GM23338 (cell line): ENCODE results near the gene UST. TPM values are rescaled to one million over a fixed set of nuclear protein-coding genes. Genes with fewer than 3 reads are reported as not detected.

ENCODE experiments used
- ATAC-seq: fragments of 200-7000 bp; cut with Tn5 transposase; 3 replicates; pipeline ENCODE4 v1.9.1; 2020
- DNase-seq: peaks from one replicate; pipeline ENCODE4 v3.0.0-alpha.2; 2015; ENCODE audit warnings: low spot score
- H2AFZ ChIP-seq: fragments of 200-600 bp; sonication (generic); 2 replicates; pipeline ENCODE4 v1.8.0; 2016; ENCODE audit warnings: antibody characterized with exemption, mild to moderate bottlenecking, moderate library complexity
- H3F3A ChIP-seq: fragments of 200-600 bp; sonication (generic); replicated peaks from 2 replicates; pipeline ENCODE4 v1.8.0; 2017; ENCODE audit warnings: antibody characterized with exemption, mixed run types, low read depth
- H3K27ac ChIP-seq: fragments of 200-600 bp; sonication (generic); 2 replicates; pipeline ENCODE4 v1.6.1; 2016; ENCODE audit warnings: low read depth
- H3K27me3 ChIP-seq: fragments of 200-600 bp; sonication (generic); 2 replicates; pipeline ENCODE4 v1.8.0; 2016; ENCODE audit warnings: mild to moderate bottlenecking, mixed run types, moderate library complexity; ENCODE audit not compliant: insufficient read depth
- H3K36me3 ChIP-seq: fragments of 200-600 bp; sonication (generic); 2 replicates; pipeline ENCODE4 v1.8.0; 2016; ENCODE audit warnings: mild to moderate bottlenecking; ENCODE audit not compliant: insufficient read depth
- H3K4me1 ChIP-seq: fragments of 200-600 bp; sonication (generic); 2 replicates; pipeline ENCODE4 v1.8.0; 2016; ENCODE audit warnings: mild to moderate bottlenecking, moderate library complexity; ENCODE audit not compliant: insufficient read depth
- H3K4me2 ChIP-seq: fragments of 200-600 bp; sonication (generic); 2 replicates; pipeline ENCODE4 v1.7.1; 2017; ENCODE audit warnings: mixed run types
- H3K4me3 ChIP-seq: fragments of 200-600 bp; sonication (generic); 2 replicates; pipeline ENCODE4 v1.6.1; 2016; ENCODE audit warnings: mixed run types
- H3K79me2 ChIP-seq: fragments of 200-600 bp; sonication (generic); replicated peaks from 2 replicates; pipeline ENCODE4 v1.8.0; 2017; ENCODE audit warnings: mild to moderate bottlenecking; ENCODE audit not compliant: insufficient read depth
- H3K9me2 ChIP-seq: fragments of 200-600 bp; sonication (generic); 2 replicates; pipeline ENCODE4 v1.8.0; 2017; ENCODE audit not compliant: insufficient read depth
- H4K20me1 ChIP-seq: fragments of 200-600 bp; sonication (generic); replicated peaks from 2 replicates; pipeline ENCODE4 v1.8.0; 2017; ENCODE audit warnings: mild to moderate bottlenecking; ENCODE audit not compliant: insufficient read depth
- H3K27ac Mint-ChIP-seq: 2 replicates; pipeline ENCODE4 v1.8.0; 2020; ENCODE audit warnings: inconsistent platforms, mild to moderate bottlenecking, moderate library complexity, mixed read lengths
- H3K27me3 Mint-ChIP-seq: 3 replicates; pipeline ENCODE4 v1.8.0; 2022; ENCODE audit warnings: low read depth, mild to moderate bottlenecking, moderate library complexity, mixed read lengths, inconsistent platforms; ENCODE audit not compliant: insufficient read depth, poor library complexity
- H3K36me3 Mint-ChIP-seq: 3 replicates; pipeline ENCODE4 v1.8.0; 2021; ENCODE audit warnings: low read depth, mild to moderate bottlenecking, inconsistent platforms, moderate library complexity, mixed read lengths
- H3K4me1 Mint-ChIP-seq: 3 replicates; pipeline ENCODE4 v1.8.0; 2020; ENCODE audit warnings: mild to moderate bottlenecking, inconsistent platforms, mixed read lengths
- H3K4me3 Mint-ChIP-seq: 3 replicates; pipeline ENCODE4 v1.8.0; 2021; ENCODE audit warnings: moderate library complexity, mild to moderate bottlenecking, inconsistent platforms, mixed read lengths
- H3K9me3 Mint-ChIP-seq: 3 replicates; pipeline ENCODE4 v1.8.0; 2020; ENCODE audit warnings: moderate library complexity, mild to moderate bottlenecking, inconsistent platforms, mixed read lengths
- CREB1 ChIP-seq: fragments of 250-450 bp; sonication (Bioruptor Pico); IDR thresholded peaks from 2 replicates; pipeline ENCODE4 v1.5.0; 2020; ENCODE audit warnings: low read depth, mild to moderate bottlenecking, moderate library complexity
- CTCF ChIP-seq, 2 experiments: fragments of 200-600 bp in 1 of 2; sonication (generic) in 1 of 2; conservative IDR thresholded peaks; 2 replicates each; pipeline versions ENCODE4 v1.5.1 to v1.6.1; 2016 to 2017; ENCODE audit warnings: antibody characterized with exemption in 2 of 2, low read depth in 2 of 2, mild to moderate bottlenecking in 2 of 2, moderate library complexity in 1 of 2
- ETS1 ChIP-seq: IDR thresholded peaks from 2 replicates; pipeline ENCODE4 v1.6.1; 2016; ENCODE audit warnings: antibody characterized with exemption
- EZH2 ChIP-seq: fragments of 200-600 bp; sonication (generic); IDR thresholded peaks from one replicate; pipeline ENCODE4 v1.8.0; 2017; ENCODE audit warnings: antibody characterized with exemption, mild to moderate bottlenecking, low read depth; ENCODE audit not compliant: unreplicated experiment
- EZH2phosphoT487 ChIP-seq: fragments of 200-600 bp; sonication (generic); IDR thresholded peaks from one replicate; pipeline ENCODE4 v1.8.1; 2018; ENCODE audit warnings: antibody characterized with exemption; ENCODE audit not compliant: unreplicated experiment
- JUNB ChIP-seq: IDR thresholded peaks from one replicate; pipeline ENCODE4 v1.6.1; 2016; ENCODE audit warnings: antibody characterized with exemption; ENCODE audit not compliant: unreplicated experiment
- NANOG ChIP-seq: IDR thresholded peaks from 2 replicates; pipeline ENCODE4 v1.6.1; 2016; ENCODE audit warnings: antibody characterized with exemption, borderline replicate concordance
- POLR2AphosphoS5 ChIP-seq: IDR thresholded peaks from 2 replicates; pipeline ENCODE4 v1.6.1; 2016; ENCODE audit warnings: antibody characterized with exemption, low read depth
- REST ChIP-seq: IDR thresholded peaks from one replicate; pipeline ENCODE4 v1.6.1; 2018; ENCODE audit warnings: antibody characterized with exemption; ENCODE audit not compliant: unreplicated experiment
- STAT1 ChIP-seq: IDR thresholded peaks from one replicate; pipeline ENCODE4 v1.6.1; 2016; ENCODE audit warnings: antibody characterized with exemption; ENCODE audit not compliant: unreplicated experiment
- ZNF114 ChIP-seq: fragments of 250-450 bp; sonication (Bioruptor Pico); IDR thresholded peaks from 2 replicates; pipeline ENCODE4 v1.5.0; 2020; ENCODE audit warnings: mild to moderate bottlenecking, moderate library complexity
- ZNF331 ChIP-seq: fragments of 250-450 bp; sonication (Bioruptor Pico); IDR thresholded peaks from 2 replicates; pipeline ENCODE4 v1.5.0; 2020; ENCODE audit warnings: low read depth, mild to moderate bottlenecking, moderate library complexity
- ZNF462 ChIP-seq: fragments of 250-450 bp; sonication (Bioruptor Pico); IDR thresholded peaks from 2 replicates; pipeline ENCODE4 v1.5.0; 2020; ENCODE audit warnings: mild to moderate bottlenecking, moderate library complexity
- polyA plus RNA-seq: library from polyadenylated mRNA; unstranded; fragments of >200 nt; fragmentation: Nextera tagmentation; extraction: Ambion mirVana; gene quantifications from 2 replicates; pipeline ENCODE4 v1.2.1, GENCODE V29; 2016
- total RNA-seq: library from RNA; depleted of rRNA; stranded (reverse); fragments of >200 nt; shearing (Covaris generic); gene quantifications from 2 replicates; pipeline ENCODE4 v1.2.3, GENCODE V29; 2014

UST gene
- total and polyA plus RNA-seq, 2 experiments from 2014 or later: 12.6 to 33.0 TPM

- no peaks in the 10 kb centered on the region; the same call in 1 of the 2 replicates for H3F3A ChIP-seq
- H3K27me3 Mint-ChIP-seq: peaks cover 8% of the 10 kb centered on the region
- peaks cover 42% of the 10 kb centered on the region for H3K4me1 ChIP-seq
- H3K27ac ChIP-seq: no peak overlapping the region
- H3K27me3 ChIP-seq: no peaks in the 10 kb centered on the region
- H3K4me3 ChIP-seq: no peak overlapping the region
- H3K4me2 ChIP-seq: peak overlapping the region; percentile 25; the same call in 1 of the 2 replicates
- H3K4me3 Mint-ChIP-seq: no peak overlapping the region
- H3K4me1 Mint-ChIP-seq: peaks cover 52% of the 10 kb centered on the region
- peaks cover 48% of the 10 kb centered on the region for H3K36me3 Mint-ChIP-seq
- no peaks in the 10 kb centered on the region; the same call in 1 of the 2 replicates for H4K20me1 ChIP-seq
- H3K27ac Mint-ChIP-seq: no peak overlapping the region
- no peak overlapping the region for H2AFZ ChIP-seq
- H3K36me3 ChIP-seq: peaks cover 4% of the 10 kb centered on the region; the same call in 1 of the 2 replicates
- peaks cover 84% of the 10 kb centered on the region for H3K79me2 ChIP-seq
- ATAC-seq: no peak
- peaks cover 31% of the 10 kb centered on the region for H3K9me3 Mint-ChIP-seq
- no peaks in the 10 kb centered on the region for H3K9me2 ChIP-seq
- TF ChIP-seq POLR2AphosphoS5: no peak
- TF ChIP-seq EZH2phosphoT487: no peak
- no peak for TF ChIP-seq JUNB
- no peak for TF ChIP-seq CTCF (conservative IDR thresholded peaks at IDR 0.05; ENCODE audit: low read depth in 2 of 2)
- TF ChIP-seq ZNF462 (CRISPR knock-in tag): no peak
- no peak for TF ChIP-seq ZNF114 (CRISPR knock-in tag)
- TF ChIP-seq NANOG: no peak
- TF ChIP-seq CREB1 (CRISPR knock-in tag): no peak
- no peak for TF ChIP-seq ZNF331 (CRISPR knock-in tag)
- TF ChIP-seq REST: no peak
- no peak for TF ChIP-seq ETS1
- no peak for TF ChIP-seq EZH2
- TF ChIP-seq STAT1: no peak
- no peak for DNase-seq
Observed at GRCh38 chr6:148816117-148816516, 69.3 kb downstream of the UST start.
